ENCODE measurements around the gene PROX2. TPM values are rescaled to one million over a fixed set of nuclear protein-coding genes. Genes with fewer than 3 reads are reported as not detected.

The PROX2 gene
- total and polyA plus RNA-seq, 9 of the 15 experiments (the other 6 are each of a cell fraction or from before 2014, with no cell fraction given), result not detected

- no peak for TF ChIP-seq ZNF407 (IDR thresholded peaks at IDR 0.05; ENCODE audit: low read depth)
- no peak for TF ChIP-seq E2F8 (IDR thresholded peaks at IDR 0.05; ENCODE audit: low read depth, partially characterized antibody)
- TF ChIP-seq CHCHD3 (CRISPR knock-in tag; IDR thresholded peaks at IDR 0.05), result no peak
- TF ChIP-seq POLR3A (IDR thresholded peaks at IDR 0.05; ENCODE audit: borderline replicate concordance, extremely low read depth, insufficient read depth, insufficient read length), result no peak
Observed at GRCh38 chr14:74911221-74911620, 35.3 kb upstream of the PROX2 start (continued).
